Islet precursor cell (in vitro differentiated cells): Measurements from ENCODE around the gene ATXN7L1.

ENCODE experiments used
- DNase-seq: peaks from one replicate; pipeline ENCODE4 v3.0.0-alpha.2; 2018

The ATXN7L1 gene

GRCh38 chr7:105565190-105565589 lies 311.2 kb downstream of the ATXN7L1 start:
- no peak for DNase-seq

GRCh38 chr7:105559926-105560325 lies 316.5 kb downstream of the ATXN7L1 start:
- DNase-seq = no peak
